Activated T-cell treated with anti-CD3 and anti-CD28 coated beads, Interleukin-2, amount 50 U/mL, for 48 hours (primary cell): Measurements from ENCODE around the gene GORAB.

ENCODE experiments used
- DNase-seq, 2 experiments: peaks; one replicate each; pipeline ENCODE4 v3.0.0-alpha.2; 2020

GORAB gene

DNA sequence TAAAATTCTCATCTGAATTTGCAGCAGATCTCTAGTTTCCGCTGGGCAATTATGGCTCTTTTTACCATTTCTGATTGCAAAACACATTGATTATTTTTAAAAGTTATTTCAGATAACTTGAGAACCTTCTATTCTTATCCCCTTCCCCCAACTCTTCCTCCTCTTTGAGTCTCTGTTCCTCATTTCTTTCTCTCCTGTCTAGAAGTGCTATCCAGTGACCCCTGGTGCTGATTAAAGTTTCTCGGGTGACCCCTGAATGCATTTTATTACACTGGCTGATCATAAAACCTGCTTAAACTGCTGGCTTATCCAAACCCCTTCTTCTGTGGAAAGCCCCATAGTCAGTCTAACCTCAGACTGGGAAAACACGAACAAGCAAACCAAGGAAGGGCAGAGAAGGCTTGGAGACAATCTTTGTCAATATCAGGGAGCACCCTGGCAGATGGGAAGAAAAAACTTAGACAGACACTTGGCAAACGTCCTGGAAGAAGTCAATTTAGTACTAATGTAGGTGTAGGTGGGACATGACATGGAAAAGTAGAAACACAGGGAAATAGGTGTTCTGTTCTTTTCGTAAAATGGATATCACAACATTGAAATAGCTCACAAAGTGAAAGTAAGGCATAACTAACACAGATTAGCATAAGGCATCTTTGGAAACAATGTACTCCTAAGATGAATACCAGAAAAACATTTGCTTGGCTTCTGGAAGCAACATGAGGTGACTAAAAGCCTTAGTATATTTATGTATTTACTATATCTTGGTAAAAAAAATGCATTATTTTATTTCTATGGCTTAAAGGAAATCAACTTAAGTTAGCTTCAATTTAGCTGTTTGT, 61.4 kb downstream of the GORAB start:
- no peak for DNase-seq

DNA sequence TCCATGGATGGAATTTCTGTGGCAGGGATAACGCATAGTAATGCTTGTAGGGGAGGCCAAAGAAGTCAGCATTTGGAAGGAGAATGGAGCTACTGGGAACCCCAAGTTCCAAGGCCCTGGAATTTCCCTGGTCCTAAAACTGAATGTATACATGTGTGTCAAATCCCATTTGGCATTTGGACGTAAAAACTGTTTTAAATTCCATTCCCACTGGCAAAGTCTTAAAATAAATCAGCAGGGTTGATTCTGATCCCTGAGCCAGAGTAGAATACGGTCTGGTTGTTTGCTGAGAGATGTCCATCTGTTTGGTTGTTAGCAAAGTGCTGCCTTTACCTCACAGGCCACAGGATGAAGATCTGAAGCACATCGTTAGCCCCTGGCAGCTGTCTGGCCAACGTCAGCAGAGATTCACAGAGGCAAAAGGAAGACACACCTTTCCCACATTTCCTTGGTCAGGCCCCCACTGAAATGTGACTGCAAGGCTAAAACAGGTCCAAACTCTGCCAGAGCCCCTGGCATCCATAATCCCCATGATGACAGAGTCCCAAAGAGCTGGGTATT, 62.2 kb downstream of the GORAB start:
- no peak for DNase-seq

DNA sequence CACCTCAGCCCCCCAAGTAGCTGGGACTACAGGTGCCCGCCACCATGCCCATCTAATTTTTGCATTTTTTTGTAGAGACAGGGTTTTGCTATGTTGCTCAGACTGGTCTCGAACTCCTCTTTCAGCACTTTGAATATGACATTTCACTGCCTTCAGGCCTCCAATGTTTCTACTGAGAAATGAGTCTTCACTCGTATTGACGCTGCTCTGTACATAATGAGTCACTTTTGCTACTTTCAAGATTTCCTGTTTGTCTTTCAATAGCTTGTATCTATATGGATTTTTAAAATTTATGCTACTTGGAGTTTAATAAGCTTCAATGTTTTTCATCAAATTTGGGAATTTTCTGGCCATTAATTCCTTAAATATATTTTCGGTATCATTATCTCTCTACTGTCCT, 64.7 kb downstream of the GORAB start:
- no peak for DNase-seq

DNA sequence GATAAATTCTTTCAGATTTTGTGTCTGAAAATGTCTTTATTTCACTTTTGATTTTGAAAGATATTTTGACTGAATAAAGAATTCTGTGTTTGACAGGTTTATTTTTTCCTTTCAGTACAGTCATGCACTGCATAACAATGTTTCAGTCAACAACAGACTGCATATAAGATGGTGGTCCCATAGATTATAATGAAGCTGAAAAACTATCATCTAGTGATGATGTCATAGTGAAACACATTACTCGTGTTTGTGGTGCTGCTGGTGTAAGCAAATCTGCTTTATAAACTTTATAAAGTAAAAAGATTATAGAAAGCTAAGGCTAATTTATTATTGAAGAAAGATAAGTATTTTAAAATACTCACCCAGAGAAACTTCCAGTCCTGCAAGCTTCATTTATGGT, 66.7 kb downstream of the GORAB start:
- no peak for DNase-seq

DNA sequence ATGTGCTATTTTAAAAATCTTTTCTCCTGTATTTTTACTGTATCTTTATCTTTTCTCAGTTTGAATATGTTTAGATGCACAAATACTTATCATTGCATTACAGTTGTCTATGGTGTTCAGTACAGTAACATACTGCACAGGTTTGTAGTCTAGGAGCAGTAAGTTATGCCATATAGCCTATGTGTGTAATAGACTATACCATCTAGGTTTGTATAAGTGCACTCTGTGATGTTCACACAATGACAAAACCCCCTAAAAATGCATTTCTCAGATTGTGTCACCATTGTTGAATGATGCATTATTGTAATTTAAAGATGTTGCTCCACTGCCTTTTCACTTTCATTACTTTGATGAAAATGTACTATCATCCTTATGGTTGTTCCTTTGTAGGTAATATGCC, 67.1 kb downstream of the GORAB start:
- DNase-seq: no peak

DNA sequence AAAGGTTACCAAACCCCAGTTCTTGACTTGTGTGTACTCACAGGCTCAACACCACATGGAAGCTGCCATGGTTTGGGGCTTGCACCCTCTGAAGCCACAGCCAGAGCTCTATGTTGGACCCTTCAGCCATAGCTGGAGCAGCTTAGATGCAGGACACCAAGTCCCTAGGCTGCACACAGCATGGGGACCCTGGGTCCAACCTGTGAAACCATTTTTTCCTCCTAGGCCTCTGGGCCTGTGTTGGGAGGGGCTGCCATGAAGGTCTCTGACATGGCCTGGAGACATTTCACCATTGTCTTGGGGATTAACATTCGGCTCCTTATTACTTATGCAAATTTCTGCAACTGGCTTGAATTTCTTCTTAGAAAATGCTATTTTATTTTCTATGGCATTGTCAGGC, 69.9 kb downstream of the GORAB start:
- DNase-seq: no peak
